Astrocyte (in vitro differentiated cells and primary cell): ENCODE results near the gene OPCML. TPM values are rescaled to one million over a fixed set of nuclear protein-coding genes. Genes with fewer than 3 reads are reported as not detected.

Source experiments
- DNase-seq: peaks from one replicate; pipeline ENCODE4 v3.0.0-alpha.2; 2010; ENCODE audit warnings: low read depth
- FAIRE-seq: peaks from 2 replicates; lab custom pipeline; 2011; peaks lifted over from hg19 to GRCh38; lab: Jason Lieb, UNC
- H2AFZ ChIP-seq: 2 replicates; pipeline ENCODE4 v1.6.0; 2012; ENCODE audit warnings: low read depth, low read length, inconsistent platforms
- H3K27ac ChIP-seq: 2 replicates; pipeline ENCODE4 v1.5.1; 2011; ENCODE audit warnings: low read depth, low read length, inconsistent platforms
- H3K27me3 ChIP-seq: 2 replicates; pipeline ENCODE4 v1.6.0; 2011; ENCODE audit warnings: low read length, inconsistent platforms; ENCODE audit not compliant: insufficient read depth
- H3K36me3 ChIP-seq: 2 replicates; pipeline ENCODE4 v1.5.1; 2011; ENCODE audit warnings: low read length, inconsistent platforms; ENCODE audit not compliant: insufficient read depth
- H3K4me1 ChIP-seq: 2 replicates; pipeline ENCODE4 v1.5.1; 2011; ENCODE audit warnings: low read length, inconsistent platforms; ENCODE audit not compliant: insufficient read depth
- H3K4me2 ChIP-seq: 2 replicates; pipeline ENCODE4 v1.6.0; 2012; ENCODE audit warnings: low read length, inconsistent platforms
- H3K4me3 ChIP-seq: 2 replicates; pipeline ENCODE4 v1.5.1; 2011; ENCODE audit warnings: low read depth, mild to moderate bottlenecking, low read length, inconsistent platforms; ENCODE audit not compliant: insufficient read depth
- H3K79me2 ChIP-seq: 2 replicates; pipeline ENCODE4 v1.6.0; 2012; ENCODE audit warnings: mild to moderate bottlenecking, low read length, inconsistent platforms; ENCODE audit not compliant: insufficient read depth
- H3K9ac ChIP-seq: 2 replicates; pipeline ENCODE4 v1.6.0; 2012; ENCODE audit warnings: mild to moderate bottlenecking, low read length, inconsistent platforms
- H3K9me3 ChIP-seq: 2 replicates; pipeline ENCODE4 v1.5.1; 2012; ENCODE audit warnings: low read depth, mild to moderate bottlenecking, low read length, inconsistent platforms; ENCODE audit not compliant: insufficient read depth
- H4K20me1 ChIP-seq: 2 replicates; pipeline ENCODE4 v1.6.0; 2012; ENCODE audit warnings: low read length, inconsistent platforms; ENCODE audit not compliant: insufficient read depth
- H3K27ac Mint-ChIP-seq: one replicate; pipeline ENCODE4 v1.8.0; 2021; ENCODE audit warnings: mild to moderate bottlenecking, mixed read lengths; ENCODE audit not compliant: unreplicated experiment
- H3K27me3 Mint-ChIP-seq: one replicate; pipeline ENCODE4 v1.8.0; 2021; ENCODE audit warnings: low read depth, mixed read lengths; ENCODE audit not compliant: unreplicated experiment
- H3K36me3 Mint-ChIP-seq: one replicate; pipeline ENCODE4 v1.8.0; 2021; ENCODE audit warnings: low read depth, mixed read lengths; ENCODE audit not compliant: unreplicated experiment
- H3K4me1 Mint-ChIP-seq: one replicate; pipeline ENCODE4 v1.8.0; 2021; ENCODE audit warnings: low read depth, mixed read lengths; ENCODE audit not compliant: unreplicated experiment
- H3K4me3 Mint-ChIP-seq: one replicate; pipeline ENCODE4 v1.8.0; 2021; ENCODE audit warnings: mild to moderate bottlenecking, moderate library complexity, mixed read lengths; ENCODE audit not compliant: unreplicated experiment
- H3K9me3 Mint-ChIP-seq: one replicate; pipeline ENCODE4 v1.8.0; 2021; ENCODE audit warnings: mild to moderate bottlenecking, mixed read lengths; ENCODE audit not compliant: unreplicated experiment
- CTCF ChIP-seq: IDR thresholded peaks from 2 replicates; pipeline ENCODE4 v1.5.1; 2011; ENCODE audit warnings: low read depth, mild to moderate bottlenecking, inconsistent platforms, low read length, moderate library complexity; ENCODE audit not compliant: insufficient read depth
- EZH2 ChIP-seq: IDR thresholded peaks from 2 replicates; pipeline ENCODE4 v1.6.1; 2012; ENCODE audit warnings: mild to moderate bottlenecking, low read length, inconsistent platforms; ENCODE audit not compliant: insufficient read depth
- total RNA-seq: library from RNA; stranded (reverse); gene quantifications from 2 replicates; pipeline ENCODE4 v1.2.1, GENCODE V29; 2021

The OPCML gene
- total RNA-seq, 1 donor from 2014 or later = 7.9 TPM

GRCh38 chr11:132367293-132367692 is 1165.0 kb downstream of the OPCML start:
- H3K9me3 ChIP-seq = no peaks in the 10 kb centered on the region
- H3K79me2 ChIP-seq = no peaks in the 10 kb centered on the region
- H3K4me3 Mint-ChIP-seq = no peak overlapping the region
- DNase-seq = no peak
- peaks cover 11% of the 10 kb centered on the region for H3K9me3 Mint-ChIP-seq
- H4K20me1 ChIP-seq = no peaks in the 10 kb centered on the region
- H3K27me3 Mint-ChIP-seq = peaks cover 2% of the 10 kb centered on the region
- FAIRE-seq = no peak
- no peaks in the 10 kb centered on the region for H3K36me3 ChIP-seq
- no peaks in the 10 kb centered on the region for H3K4me1 ChIP-seq
- H3K27me3 ChIP-seq = no peaks in the 10 kb centered on the region
- no peak overlapping the region for H3K27ac Mint-ChIP-seq
- H2AFZ ChIP-seq = no peak overlapping the region
- H3K4me2 ChIP-seq = no peak overlapping the region
- no peak overlapping the region for H3K9ac ChIP-seq
- H3K27ac ChIP-seq = no peak overlapping the region
- peaks cover 3% of the 10 kb centered on the region for H3K4me1 Mint-ChIP-seq
- H3K36me3 Mint-ChIP-seq = no peaks in the 10 kb centered on the region
- H3K4me3 ChIP-seq = no peak overlapping the region
- no peak for TF ChIP-seq CTCF
- TF ChIP-seq EZH2 = no peak

DNA sequence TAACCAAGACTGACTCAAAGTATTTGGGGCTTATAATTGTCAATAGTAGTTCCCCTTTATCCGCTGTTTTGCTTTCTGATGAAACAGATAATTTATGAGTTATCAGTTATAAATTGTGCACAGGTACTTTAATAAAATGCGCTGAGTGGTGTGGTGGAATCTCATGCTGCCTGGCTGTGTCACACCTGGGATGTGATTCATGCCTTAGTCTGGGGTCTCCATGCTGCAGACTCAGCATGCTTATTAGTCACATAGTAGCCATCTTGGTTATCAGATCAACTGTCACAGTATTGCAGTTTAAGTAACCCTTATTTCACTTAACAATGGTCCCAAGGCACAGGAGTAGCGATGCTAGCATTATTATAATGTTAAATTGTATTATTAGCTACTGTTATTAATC is 1166.7 kb downstream of the OPCML start:
- peaks cover 2% of the 10 kb centered on the region for H3K27me3 Mint-ChIP-seq
- no peak overlapping the region for H3K9ac ChIP-seq
- H4K20me1 ChIP-seq = no peaks in the 10 kb centered on the region
- H3K79me2 ChIP-seq = no peaks in the 10 kb centered on the region
- no peaks in the 10 kb centered on the region for H3K27me3 ChIP-seq
- no peaks in the 10 kb centered on the region for H3K36me3 ChIP-seq
- FAIRE-seq (no peak), DNase-seq (no peak)
- no peak overlapping the region for H3K4me3 Mint-ChIP-seq
- H3K4me1 Mint-ChIP-seq = peaks cover 3% of the 10 kb centered on the region
- no peaks in the 10 kb centered on the region for H3K36me3 Mint-ChIP-seq
- H3K27ac Mint-ChIP-seq = no peak overlapping the region
- H3K9me3 Mint-ChIP-seq = peaks cover 11% of the 10 kb centered on the region
- no peak overlapping the region for H3K4me2 ChIP-seq
- H2AFZ ChIP-seq = no peak overlapping the region
- H3K4me3 ChIP-seq = no peak overlapping the region
- no peak overlapping the region for H3K27ac ChIP-seq
- no peak for TF ChIP-seq CTCF
- no peak for TF ChIP-seq EZH2
- no peaks in the 10 kb centered on the region for H3K4me1 ChIP-seq
- H3K9me3 ChIP-seq = no peaks in the 10 kb centered on the region
